Measurements from ENCODE around the gene HPS4.

The HPS4 gene

GRCh38 chr22:26463101-26463661, 20.4 kb downstream of the HPS4 start:
- DNase-seq: no peak

- no peak for DNase-seq
Measured at GRCh38 chr22:26462641-26463040, 20.9 kb downstream of the HPS4 start.

DNA sequence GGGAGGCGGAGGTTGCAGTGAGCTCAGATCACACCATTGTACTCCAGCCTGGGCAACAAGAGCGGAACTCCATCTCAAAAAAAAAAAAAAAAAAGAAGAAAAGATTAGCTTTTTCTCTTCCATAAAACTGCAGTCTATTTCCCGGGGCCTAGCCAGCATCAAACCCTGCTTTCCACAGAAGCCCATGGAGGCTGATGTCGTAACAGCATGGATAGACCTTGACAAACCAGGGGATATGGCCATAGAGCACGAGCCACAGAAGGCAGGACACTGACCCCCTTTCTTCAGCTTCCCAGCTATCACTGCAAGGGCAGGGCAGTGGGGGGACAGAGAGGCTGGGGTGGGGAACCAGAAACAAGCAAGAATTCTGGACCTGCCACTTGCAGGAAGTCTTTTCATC, 21.5 kb downstream of the HPS4 start:
- no peak for DNase-seq

- peak; percentile 54 to 55 for DNase-seq
Measured at GRCh38 chr22:26461188-26461810, 22.3 kb downstream of the HPS4 start.

DNA sequence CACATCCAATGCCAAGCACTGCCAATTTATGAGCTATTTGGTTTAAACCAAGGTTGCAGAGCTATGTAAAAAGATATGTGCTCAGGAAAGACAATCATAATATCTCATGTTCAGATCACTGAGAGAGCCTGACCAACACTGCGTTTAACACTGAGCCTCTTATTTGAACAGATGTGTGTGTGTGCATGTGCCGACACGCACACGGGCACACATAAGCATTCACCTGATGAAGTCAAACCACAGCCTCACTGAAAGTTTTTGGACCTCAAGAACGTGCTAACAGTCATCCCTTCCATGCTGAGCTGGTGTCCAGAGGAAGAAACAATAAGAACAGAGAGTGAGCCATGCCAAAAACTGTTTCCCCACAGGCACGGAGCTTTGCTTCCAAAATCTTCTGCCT, 23.4 kb downstream of the HPS4 start:
- no peak for DNase-seq

- no peak for DNase-seq
Measured at GRCh38 chr22:26457661-26458272, 25.8 kb downstream of the HPS4 start.

DNA sequence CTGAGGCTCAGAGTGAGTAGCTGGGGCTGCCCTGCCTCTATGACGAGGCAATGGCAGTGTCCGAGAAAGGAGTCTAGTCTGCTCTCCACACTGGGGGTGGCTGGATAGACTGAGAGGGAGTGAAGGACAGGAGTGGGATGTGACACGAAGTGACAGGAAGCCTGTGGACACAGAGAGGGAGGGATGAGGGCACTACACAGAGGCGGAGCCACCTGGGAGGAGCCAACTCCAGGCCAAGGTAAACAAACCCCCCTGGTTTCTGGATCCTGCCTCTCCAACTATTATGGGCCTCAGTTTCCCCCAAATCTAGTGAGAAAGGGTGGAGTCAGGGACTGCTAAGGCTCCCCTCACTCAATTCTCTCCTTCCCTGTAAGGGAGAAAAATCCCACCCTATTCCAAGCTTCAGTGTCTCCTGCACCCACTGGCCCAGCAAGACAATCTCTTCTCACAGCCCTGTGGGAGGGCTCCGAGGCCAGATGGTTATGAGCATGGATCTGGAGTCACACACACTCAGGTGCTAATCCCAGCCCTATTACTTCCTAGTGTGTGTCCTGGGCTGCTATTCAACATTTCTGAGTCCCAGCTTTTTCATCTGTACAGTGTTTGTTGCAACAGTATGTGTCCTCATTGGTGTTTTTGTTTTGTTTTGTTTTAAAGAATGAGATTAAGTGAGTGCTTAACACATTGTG, 29.6 kb downstream of the HPS4 start:
- DNase-seq: no peak

- no peak for DNase-seq
Measured at GRCh38 chr22:26453216-26453615, 30.4 kb downstream of the HPS4 start.

GRCh38 chr22:26452236-26453016, 31.2 kb downstream of the HPS4 start:
- no peak for DNase-seq

DNA sequence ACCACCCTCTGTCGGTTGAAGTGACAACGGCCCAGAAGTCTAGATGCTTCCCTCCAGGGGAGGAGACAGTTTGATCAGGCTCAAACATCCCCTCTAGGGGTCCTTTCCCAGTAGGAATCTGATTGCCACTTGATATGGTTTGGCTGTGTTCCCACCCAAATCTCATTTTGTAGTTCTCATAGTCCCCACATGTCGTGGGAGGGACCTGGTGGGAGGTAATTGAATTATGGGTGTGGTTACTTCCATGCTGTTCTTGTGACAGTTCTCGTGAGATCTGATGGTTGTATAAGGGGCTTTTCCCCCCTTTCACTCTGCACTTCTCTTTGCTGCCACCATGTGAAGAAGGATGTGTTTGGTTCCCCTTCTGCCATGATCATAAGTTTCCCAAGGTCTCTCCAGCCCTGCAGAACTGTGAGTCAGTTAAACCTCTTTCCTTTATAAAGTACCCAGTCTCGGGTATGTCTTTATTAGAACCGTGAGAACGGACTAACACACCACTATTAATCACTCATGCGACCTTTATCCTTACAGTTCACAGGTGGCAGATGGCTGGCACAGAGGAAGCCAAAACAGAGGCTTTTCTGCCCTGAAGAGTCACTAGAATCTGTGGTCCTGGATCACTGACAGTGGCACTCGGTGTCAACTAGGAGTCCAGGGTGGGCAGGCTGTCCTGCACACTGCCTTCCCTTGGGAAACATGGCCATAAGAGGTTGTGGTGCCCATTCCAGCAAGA, 33.0 kb downstream of the HPS4 start:
- DNase-seq: no peak

- DNase-seq: no peak
Measured at GRCh38 chr22:26448941-26449340, 34.6 kb downstream of the HPS4 start.

GRCh38 chr22:26448334-26448733, 35.2 kb downstream of the HPS4 start:
- no peak for DNase-seq

DNA sequence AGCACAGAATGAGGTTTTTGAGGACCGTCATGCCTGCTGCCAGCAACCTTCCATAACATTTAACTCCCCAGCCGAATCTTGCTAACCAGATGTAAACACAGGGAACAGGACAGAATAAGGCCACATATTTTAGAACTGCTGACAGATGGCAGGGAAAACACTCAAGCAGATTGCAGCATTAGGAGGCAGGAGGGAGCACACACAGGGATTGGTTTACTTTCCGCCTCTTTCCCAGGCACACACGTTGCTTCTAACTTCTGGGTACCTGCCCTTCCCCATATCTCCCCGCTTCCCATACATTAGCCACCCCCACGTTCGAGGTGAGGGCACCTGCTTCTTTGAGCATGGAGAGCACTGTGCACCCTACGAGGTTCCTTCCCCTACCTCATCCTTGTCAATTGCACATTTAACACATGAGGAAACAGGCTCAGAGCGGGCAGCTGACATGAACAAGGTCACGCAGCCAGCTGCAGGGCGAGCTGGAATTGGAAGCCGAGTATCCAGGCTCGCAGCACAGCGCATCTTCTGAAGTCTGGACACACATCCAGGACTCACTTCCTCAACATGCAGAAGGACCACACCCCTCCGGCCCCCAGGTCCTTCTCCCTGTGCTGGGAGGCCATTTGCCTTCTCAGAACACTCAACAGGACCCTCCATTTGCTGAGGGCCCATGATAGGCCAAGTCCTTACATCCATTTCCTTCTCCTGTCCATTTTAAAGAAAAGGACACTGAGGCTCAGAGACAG, 35.8 kb downstream of the HPS4 start:
- no peak for DNase-seq

DNA sequence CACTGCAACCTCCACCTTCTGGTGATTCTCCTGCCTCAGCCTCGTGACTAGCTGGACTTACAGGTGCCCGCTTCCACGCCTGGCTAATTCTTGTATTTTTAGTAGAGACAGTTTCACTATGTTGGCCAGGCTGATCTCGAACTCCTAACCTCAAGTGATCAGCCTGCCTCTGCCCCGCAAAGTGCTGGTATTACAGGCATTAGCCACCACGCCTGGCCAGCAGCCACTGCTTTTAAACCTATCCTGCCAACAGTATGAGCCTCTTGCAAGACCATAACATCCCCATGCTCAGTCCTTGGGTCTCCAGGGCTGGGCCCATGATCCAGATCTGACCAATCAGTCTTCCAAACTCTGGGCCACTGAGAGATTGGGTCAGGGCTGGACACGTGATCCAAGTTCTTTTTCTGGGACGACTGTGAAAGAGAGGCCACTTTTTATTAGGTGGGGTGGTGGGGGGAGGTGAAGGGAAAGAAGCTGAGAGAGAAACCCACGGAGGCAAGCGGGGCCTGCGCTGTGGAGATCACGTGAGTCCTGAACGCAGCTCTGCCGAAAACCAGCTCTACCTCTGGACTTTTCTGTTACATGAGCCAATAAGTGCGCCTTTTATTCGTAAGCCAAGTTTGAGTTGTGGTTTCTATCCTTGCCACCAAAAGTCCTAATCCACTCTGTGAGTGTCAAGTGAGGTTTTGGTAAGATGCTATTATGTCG, 36.6 kb downstream of the HPS4 start:
- DNase-seq: no peak

- no peak for DNase-seq
Measured at GRCh38 chr22:26445577-26446275, 37.9 kb downstream of the HPS4 start.

- no peak for DNase-seq
Measured at GRCh38 chr22:26444777-26445176, 38.8 kb downstream of the HPS4 start.

GRCh38 chr22:26443901-26444690, 39.5 kb downstream of the HPS4 start:
- DNase-seq: no peak

- DNase-seq: no peak
Measured at GRCh38 chr22:26442086-26442756, 41.4 kb downstream of the HPS4 start.

DNA sequence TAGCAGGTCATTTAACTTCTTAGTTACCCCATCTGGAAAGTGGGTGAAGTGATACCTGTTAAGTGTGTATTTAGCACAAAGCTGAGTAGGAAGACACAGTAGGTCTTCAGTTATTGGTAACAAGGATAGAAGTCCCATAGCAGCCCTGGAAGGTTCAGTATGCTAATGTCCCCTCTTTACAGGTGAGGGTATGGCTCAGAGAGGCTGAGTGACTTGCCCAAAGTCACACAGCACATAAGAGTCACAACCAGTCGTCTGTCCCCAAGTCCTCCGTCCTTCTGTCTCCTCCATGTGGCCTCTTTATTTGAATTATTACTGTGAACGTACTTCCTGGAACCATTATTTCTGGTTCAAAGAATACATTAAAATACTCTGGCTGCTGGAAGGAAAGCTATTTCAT, 44.0 kb downstream of the HPS4 start:
- DNase-seq: no peak
